GM12864 (cell line): ENCODE data around the gene ARID5B.
"Not testable (repeated sequence)": the region's sequence is repeated elsewhere in the genome, so short reads cannot be mapped to it uniquely, and the experiment has no call there.

Experiments used
- DNase-seq: peaks from one replicate; pipeline ENCODE4 v3.0.0-alpha.2; 2011; ENCODE audit warnings: low read depth
- H3K4me3 ChIP-seq: 2 replicates; pipeline ENCODE4 v1.5.1; 2011; ENCODE audit warnings: mild to moderate bottlenecking, low read depth, low read length, control low read depth
- CTCF ChIP-seq: IDR thresholded peaks from 2 replicates; pipeline ENCODE4 v1.5.1; 2011; ENCODE audit warnings: low read depth, mild to moderate bottlenecking, moderate library complexity, low read length, control low read depth, inconsistent platforms; ENCODE audit errors: missing control alignments

Gene ARID5B

DNA sequence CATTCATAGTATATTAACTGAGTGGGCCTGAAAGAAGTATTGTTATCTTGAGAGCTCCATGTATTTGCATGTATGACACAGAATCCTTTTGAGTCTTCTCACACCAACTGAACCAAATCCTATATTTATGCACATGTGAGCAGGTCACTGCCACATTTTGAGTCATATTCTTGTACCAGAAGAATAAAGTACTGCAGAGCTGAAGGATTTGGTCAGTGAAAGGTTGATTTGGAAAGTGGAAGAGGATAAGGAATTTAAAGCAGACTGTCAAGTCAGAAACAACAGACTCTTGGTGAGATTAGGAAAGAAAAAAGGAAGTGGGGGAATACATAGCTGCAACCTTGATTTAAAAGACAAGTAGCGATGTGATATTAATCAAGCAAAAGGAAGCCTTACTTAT lies 121.8 kb downstream of the ARID5B start:
- H3K4me3 ChIP-seq, result no peak overlapping the region
- TF ChIP-seq CTCF, result no peak
- no peak for DNase-seq

GRCh38 chr10:62024026-62024701 lies 122.7 kb downstream of the ARID5B start:
- no peak overlapping the region for H3K4me3 ChIP-seq
- DNase-seq, result no peak
- no peak for TF ChIP-seq CTCF

GRCh38 chr10:62025134-62025794 lies 123.8 kb downstream of the ARID5B start:
- no peak for TF ChIP-seq CTCF
- no peak for DNase-seq
- H3K4me3 ChIP-seq, result no peak overlapping the region

DNA sequence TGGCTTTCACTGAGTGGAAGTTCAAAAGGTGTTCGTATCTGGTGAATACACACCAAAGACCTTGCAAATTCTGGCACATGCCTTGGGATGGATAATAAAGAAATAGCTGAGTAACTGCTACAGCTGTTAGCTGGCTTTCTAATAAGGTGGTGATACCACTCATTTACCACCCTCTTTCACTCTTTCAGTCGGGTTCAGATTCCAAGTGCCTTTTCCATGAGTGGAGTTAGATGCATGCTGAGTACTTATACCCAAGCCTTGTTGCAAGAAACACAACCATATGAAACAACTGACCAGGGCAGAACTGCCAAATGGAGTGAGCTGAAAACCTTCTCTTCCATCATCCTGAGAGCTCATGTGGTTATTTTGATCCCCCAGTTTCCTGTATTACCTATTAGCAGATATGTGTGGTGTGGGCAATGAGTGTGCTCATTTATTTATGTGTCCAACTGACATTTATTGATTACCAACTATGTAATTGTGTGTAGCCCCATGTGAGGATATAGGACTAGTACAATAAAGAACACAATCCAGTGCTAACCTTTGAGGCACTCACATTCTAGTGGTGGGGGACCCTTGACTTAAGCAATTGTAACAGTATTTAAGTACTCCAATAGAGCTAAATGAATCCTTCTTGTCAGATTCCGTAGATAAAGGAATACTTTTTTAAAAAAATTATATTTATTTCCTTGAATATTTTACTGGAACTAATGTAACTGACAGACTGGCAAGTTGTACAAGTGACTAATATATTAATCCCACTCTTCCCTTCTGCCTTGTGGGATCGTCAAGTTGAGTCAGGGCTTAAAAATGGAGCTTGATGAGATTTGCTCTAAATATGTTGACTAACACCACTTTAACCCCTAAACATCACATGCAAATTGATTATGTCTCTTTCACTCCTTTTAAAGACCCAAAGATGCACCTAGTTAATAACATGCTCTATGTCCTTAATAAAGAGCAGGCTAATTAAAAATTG lies 124.7 kb downstream of the ARID5B start:
- TF ChIP-seq CTCF, result no peak
- DNase-seq, result no peak
- H3K4me3 ChIP-seq, result no peak overlapping the region

DNA sequence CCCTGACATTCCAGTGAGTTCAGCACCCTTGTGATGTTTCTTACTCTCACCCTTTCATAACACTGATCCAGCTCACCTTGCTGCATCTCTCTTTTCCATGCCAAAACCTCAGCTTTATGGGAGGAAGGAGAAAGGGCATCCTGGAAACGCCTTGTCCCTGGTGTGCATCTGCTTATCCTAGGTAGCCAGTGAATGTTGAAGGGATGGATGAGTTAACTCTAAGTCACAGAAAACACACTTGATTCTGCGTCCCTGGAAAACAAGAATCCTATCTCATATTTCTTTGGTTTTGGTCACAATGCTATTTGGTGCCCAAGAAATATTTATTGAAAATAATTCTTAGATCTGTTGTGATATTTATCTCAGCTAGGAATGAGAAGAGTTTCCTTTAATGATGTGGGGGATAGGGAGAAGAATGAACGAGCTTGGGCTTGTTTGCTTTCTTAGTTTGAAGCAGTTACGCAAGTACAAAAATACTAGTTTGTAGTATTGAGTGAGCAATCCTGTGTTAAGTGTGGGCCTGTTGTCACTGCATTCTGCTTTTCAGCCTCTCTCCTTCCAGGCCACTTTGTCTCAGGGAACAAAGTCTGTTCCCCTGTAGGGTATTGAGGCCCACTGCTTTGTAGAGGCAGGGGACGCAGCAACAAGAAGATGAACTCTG lies 126.5 kb downstream of the ARID5B start:
- no peak for TF ChIP-seq CTCF
- H3K4me3 ChIP-seq, result no peak overlapping the region
- DNase-seq, result no peak

- H3K4me3 ChIP-seq, DNase-seq: not testable (repeated sequence)
Measured at GRCh38 chr10:62028502-62028842, 127.0 kb downstream of the ARID5B start.

- TF ChIP-seq CTCF, result no peak
- DNase-seq, result no peak
- no peak overlapping the region for H3K4me3 ChIP-seq
Measured at GRCh38 chr10:62029401-62029800, 127.9 kb downstream of the ARID5B start.
